ENCODE data around the gene HNRNPDL.
"Not testable (repeated sequence)": the region's sequence is repeated elsewhere in the genome, so short reads cannot be mapped to it uniquely, and the experiment has no call there.

Gene HNRNPDL

DNA sequence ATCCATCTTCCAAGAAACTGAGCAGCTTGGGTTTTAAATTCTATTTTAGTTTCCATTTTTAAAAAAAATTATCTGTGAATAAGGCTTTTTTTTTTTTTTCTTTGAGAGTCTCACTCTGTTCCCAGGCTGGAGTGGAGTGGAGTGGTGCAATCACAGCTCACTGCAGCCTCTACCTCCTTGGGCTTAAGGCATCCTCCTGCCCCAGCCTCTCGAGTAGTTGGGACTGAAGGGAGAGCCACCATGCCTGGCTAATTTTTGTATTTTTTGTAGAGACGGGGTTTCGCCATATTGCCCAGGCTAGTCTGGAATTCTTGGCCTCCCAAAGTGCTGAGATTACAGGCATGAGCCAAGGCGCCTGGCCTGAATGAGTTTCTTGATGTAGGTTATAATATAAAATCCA, 1.6 kb upstream of the HNRNPDL start:
- no peak for DNase-seq

GRCh38 chr4:82430964-82431745, 893 bp upstream of the HNRNPDL start:
- DNase-seq, result no peak

GRCh38 chr4:82429728-82430192, 502 bp downstream of the HNRNPDL start:
- no peak for DNase-seq

GRCh38 chr4:82428969-82429727, 1.1 kb downstream of the HNRNPDL start:
- peak; percentile 98 for DNase-seq

DNA sequence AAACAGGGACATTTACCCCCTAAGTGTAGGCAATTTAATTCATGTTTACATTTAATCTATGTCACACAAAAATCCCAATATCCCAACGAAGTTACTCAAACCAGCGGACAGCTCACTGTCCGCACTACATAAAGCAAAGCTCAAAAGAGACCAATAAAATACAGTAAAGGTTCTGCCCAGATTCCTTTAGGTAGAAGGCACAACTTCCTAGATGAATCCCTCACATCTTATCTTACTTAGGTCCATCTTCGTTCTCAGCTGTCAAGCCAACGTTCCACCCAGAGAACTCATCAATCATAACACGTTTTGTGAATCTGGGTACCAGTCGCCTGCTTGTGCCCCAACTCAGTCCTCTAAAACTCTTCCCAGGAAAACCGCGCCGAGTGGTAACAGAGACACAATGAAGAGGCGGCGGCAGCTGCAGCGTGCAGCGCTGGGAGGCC, 1.7 kb downstream of the HNRNPDL start:
- DNase-seq, result no peak

GRCh38 chr4:82425478-82425877, 4.8 kb downstream of the HNRNPDL start:
- DNase-seq, result no peak

DNA sequence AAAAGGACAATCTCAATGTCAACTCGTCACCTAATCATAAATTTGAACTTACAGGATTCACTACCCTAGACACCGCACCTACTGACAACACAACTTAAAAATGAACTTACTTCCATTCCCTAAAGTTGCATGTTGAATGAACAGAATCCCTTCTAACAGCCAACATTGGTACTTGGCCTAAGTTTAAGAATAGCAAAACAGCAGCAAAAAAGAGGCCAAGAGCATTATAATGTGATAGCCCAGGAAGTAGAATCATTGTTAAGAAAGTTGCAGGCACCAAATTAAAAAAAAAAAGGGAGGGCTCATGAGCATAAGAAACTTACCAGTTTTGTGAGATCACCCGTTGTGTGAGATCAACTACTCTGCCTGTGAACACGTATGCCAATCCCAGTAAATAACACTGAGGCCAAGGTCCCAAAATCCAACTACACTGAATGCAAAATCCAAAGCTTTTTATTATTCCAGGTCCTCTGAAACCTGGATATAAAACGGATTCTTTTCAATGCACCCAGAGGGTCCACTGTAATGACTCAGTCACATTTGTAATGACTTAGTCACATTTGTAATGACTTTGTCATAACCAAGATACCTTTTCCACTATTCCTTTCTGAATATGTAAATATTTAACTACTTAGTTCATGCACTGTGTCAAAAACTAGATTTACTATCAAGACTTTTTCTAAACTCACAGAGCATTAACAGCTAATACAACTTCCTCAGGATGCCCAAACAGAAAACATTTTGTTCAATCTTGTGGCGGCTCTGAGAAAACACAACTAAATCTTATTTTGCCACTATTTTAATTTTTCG, 6.8 kb downstream of the HNRNPDL start:
- no peak for DNase-seq

GRCh38 chr4:82422616-82423015, 7.6 kb downstream of the HNRNPDL start:
- DNase-seq, result no peak

DNA sequence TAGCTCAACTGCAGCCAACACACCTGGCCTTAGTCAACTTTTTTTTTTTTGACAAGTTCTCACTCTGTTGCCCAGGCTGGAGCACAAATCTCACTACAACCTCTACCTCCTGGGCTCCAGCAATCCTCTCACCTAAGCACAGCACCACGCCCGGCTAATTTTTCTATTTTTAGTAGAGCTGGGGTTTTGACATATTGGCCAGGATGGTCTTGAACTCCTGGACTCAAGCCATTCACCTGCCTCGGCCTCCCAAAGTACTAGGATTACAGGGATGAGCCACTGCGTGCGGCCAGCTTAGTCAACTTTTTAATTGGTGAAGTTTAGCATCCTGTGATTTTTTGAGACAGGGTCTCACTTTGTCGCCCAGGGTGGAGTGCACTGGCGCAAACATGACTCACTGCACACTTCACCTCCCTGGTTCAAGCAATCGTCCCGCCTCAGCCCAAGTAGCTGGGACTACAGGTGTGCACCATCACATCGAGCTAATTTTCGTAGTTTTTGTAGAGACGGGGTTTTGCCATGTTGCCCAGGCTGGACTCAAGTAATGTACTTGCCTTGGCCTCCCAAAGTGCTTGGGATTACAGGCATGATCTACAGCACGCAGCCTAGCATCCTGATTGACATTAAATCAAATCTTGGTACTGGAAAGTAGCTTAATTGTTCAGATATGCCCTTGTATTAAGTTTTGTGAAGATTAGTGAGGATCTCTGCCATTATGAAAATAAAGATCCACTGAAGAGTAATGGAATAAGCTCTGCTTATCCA, 8.3 kb downstream of the HNRNPDL start:
- no peak for DNase-seq

- no peak for DNase-seq
Observed at GRCh38 chr4:82419451-82419850, 10.8 kb downstream of the HNRNPDL start.

GRCh38 chr4:82415922-82416365, 14.3 kb downstream of the HNRNPDL start:
- no peak for DNase-seq

DNA sequence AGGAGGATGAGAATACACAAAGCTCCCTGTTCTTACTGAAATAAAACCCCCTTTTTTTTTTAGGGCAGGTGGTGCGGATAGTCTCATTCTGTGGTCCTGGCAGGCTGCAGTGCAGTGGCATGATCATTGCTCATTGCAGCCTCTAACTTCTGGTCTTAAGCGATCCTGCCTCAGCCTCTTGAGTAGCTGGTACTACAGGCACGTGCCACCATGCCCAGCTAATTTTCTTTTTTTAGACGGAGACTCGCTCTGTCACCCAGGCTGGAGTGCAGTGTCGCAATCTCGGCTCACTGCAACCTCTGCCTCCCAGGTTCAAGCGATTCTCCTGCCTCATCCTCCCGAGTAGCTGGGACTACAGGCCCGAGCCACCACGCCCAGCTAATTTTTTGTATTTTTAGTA, 15.2 kb downstream of the HNRNPDL start:
- DNase-seq, result not testable (repeated sequence)

- DNase-seq, result no peak
Observed at GRCh38 chr4:82403725-82404124, 26.5 kb downstream of the HNRNPDL start.

DNA sequence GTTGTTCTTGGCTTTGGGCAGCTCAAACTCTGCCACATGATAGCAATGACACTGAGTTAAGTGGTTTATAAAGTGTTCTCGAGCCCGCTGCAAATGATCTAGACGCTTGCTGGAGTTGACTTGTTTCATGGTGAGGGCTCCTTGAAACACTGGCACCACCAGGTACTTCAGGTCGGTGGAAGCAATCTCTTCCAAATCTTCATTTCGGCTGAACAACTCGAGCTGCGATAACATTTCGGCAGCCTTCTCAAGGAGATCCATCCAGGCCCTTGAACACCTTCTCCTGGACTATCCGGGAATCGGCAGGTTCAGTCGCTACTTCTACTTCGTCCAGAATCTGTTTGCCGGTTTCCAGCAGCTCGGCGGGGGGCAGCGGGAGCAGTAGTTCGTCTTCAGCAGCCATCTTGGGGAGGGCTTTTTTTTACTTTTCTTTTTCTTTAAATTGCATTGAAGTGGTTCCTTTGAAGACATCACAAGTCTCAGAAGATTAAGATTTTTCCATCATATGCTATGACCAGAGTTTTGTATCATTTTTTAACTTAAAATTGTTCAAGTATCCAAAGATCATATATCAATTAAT, 28.0 kb downstream of the HNRNPDL start:
- no peak for DNase-seq

GRCh38 chr4:82401600-82401999, 28.7 kb downstream of the HNRNPDL start:
- DNase-seq, result no peak

- DNase-seq, result no peak
Observed at GRCh38 chr4:82398263-82398662, 32.0 kb downstream of the HNRNPDL start.

GRCh38 chr4:82397527-82397926, 32.7 kb downstream of the HNRNPDL start:
- no peak for DNase-seq

GRCh38 chr4:82394896-82395295, 35.4 kb downstream of the HNRNPDL start:
- no peak for DNase-seq

- DNase-seq, result not testable (repeated sequence)
Observed at GRCh38 chr4:82390061-82390460, 40.2 kb downstream of the HNRNPDL start.

- no peak for DNase-seq
Observed at GRCh38 chr4:82388405-82388804, 41.9 kb downstream of the HNRNPDL start.

DNA sequence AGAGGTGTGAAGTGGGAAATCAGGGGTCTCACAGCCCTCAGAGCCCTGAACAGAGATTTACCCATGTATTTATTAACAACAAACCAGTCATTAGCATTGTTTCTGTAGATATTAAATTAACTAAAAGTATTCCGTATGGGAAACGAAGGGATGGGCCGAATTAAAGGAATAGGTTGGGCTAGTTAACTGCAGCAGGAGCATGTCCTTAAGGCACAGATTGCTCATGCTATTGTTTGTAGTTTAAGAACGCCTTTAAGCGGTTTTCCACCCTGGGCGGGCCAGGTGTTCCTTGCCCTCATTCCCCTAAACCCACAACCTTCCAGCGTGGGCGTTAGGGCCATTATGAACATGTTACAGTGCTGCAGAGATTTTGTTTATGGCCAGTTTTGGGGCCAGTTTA, 44.0 kb downstream of the HNRNPDL start:
- not testable (repeated sequence) for DNase-seq

GRCh38 chr4:82382751-82383150, 47.5 kb downstream of the HNRNPDL start:
- no peak for DNase-seq

All from right forelimb (tissue), 1 donor.